Endothelial cell of umbilical vein (primary cell): Measurements from ENCODE around the gene ATP13A3.

ENCODE experiments used
- CTCF ChIP-seq, 2 donors: IDR thresholded peaks; 1 replicate in 1 of 2; 2 replicates in 1 of 2; pipeline ENCODE4 v1.5.1; 2011; ENCODE audit warnings: low read length in 2 of 2, mild to moderate bottlenecking in 2 of 2, moderate library complexity in 2 of 2, control low read depth in 1 of 2, inconsistent platforms in 1 of 2, low read depth in 1 of 2; ENCODE audit not compliant: insufficient read depth in 1 of 2; ENCODE audit errors: extremely low read depth in 1 of 2
- EZH2 ChIP-seq: IDR thresholded peaks from 2 replicates; pipeline ENCODE4 v1.6.1; 2012; ENCODE audit warnings: borderline replicate concordance, low read depth, mild to moderate bottlenecking, moderate library complexity, low read length, inconsistent platforms; ENCODE audit not compliant: severe bottlenecking
- MYC ChIP-seq: IDR thresholded peaks from one replicate; pipeline ENCODE4 v1.6.1; 2011; ENCODE audit warnings: mild to moderate bottlenecking, low read depth, low read length
- POLR2A ChIP-seq: IDR thresholded peaks from 2 replicates; pipeline ENCODE4 v1.6.1; 2012; ENCODE audit warnings: low read depth, mild to moderate bottlenecking, control low read depth, low read length
- POLR2AphosphoS5 ChIP-seq: IDR thresholded peaks from 2 replicates; pipeline ENCODE4 v1.6.1; 2012; ENCODE audit warnings: low read depth, mild to moderate bottlenecking, control low read depth, low read length, moderate library complexity; ENCODE audit not compliant: insufficient read depth
- TF ChIP-seq, protein P1 (sequence below): IDR thresholded peaks from 2 replicates; pipeline ENCODE4 v1.6.1; 2011; ENCODE audit not compliant: insufficient read depth, insufficient read length

- TF ChIP-seq CTCF (IDR thresholded peaks at IDR 0.05; ENCODE audit: extremely low read depth in 1 of 2, insufficient read depth in 1 of 2, low read depth in 1 of 2, low read length in 2 of 2) (no peak), POLR2A (no peak), EZH2 (peak; percentile 2), POLR2AphosphoS5 (no peak), MYC (no peak)
- TF ChIP-seq, protein P1, sequence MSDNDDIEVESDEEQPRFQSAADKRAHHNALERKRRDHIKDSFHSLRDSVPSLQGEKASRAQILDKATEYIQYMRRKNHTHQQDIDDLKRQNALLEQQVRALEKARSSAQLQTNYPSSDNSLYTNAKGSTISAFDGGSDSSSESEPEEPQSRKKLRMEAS = no peak
Observed at GRCh38 chr3:194396859-194397756, 89.7 kb downstream of the ATP13A3 start.
